GM12873 (cell line): ENCODE measurements around the gene PAOX.
A peak's percentile ranks its signal among the peaks of the same experiment; 100 is the strongest.

Source experiments
- CTCF ChIP-seq: IDR thresholded peaks from 2 replicates; pipeline ENCODE4 v1.5.1; 2012; ENCODE audit warnings: low read depth, mild to moderate bottlenecking, moderate library complexity, low read length, control low read depth; ENCODE audit not compliant: insufficient read depth; ENCODE audit errors: missing control alignments

Gene PAOX

GRCh38 chr10:133351408-133352318 is 27.4 kb upstream of the PAOX start:
- TF ChIP-seq CTCF = peak; percentile 18

GRCh38 chr10:133353202-133353959 is 25.7 kb upstream of the PAOX start:
- TF ChIP-seq CTCF = no peak

- no peak for TF ChIP-seq CTCF
Measured at GRCh38 chr10:133353988-133354605, 25.0 kb upstream of the PAOX start.

GRCh38 chr10:133354672-133355240 is 24.3 kb upstream of the PAOX start:
- TF ChIP-seq CTCF = no peak

GRCh38 chr10:133355266-133355665 is 23.8 kb upstream of the PAOX start:
- TF ChIP-seq CTCF = no peak

GRCh38 chr10:133355991-133356390 is 23.1 kb upstream of the PAOX start:
- TF ChIP-seq CTCF = no peak

GRCh38 chr10:133356549-133357284 is 22.3 kb upstream of the PAOX start:
- no peak for TF ChIP-seq CTCF
